Mesenchymal stem cell (in vitro differentiated cells and primary cell): ENCODE measurements around the gene SNAP25.

Source experiments
- DNase-seq: peaks from one replicate; pipeline ENCODE4 v3.0.0-alpha.2; 2013
- H2AFZ ChIP-seq: one replicate; pipeline ENCODE4 v1.6.1; 2013; ENCODE audit warnings: low read depth, mild to moderate bottlenecking, control low read depth, inconsistent platforms, low read length, moderate library complexity
- H2AK5ac ChIP-seq: 2 replicates; pipeline ENCODE4 v1.6.1; 2013; ENCODE audit warnings: low read length, moderate library complexity, mild to moderate bottlenecking, inconsistent platforms; ENCODE audit not compliant: severe bottlenecking
- H2BK120ac ChIP-seq: one replicate; pipeline ENCODE4 v1.6.1; 2013; ENCODE audit warnings: low read depth, mild to moderate bottlenecking, inconsistent platforms, low read length, moderate library complexity
- H2BK12ac ChIP-seq, 2 experiments: one replicate each; pipeline ENCODE4 v1.6.1; 2013; ENCODE audit warnings: inconsistent platforms in 2 of 2, low read length in 2 of 2, mild to moderate bottlenecking in 2 of 2, moderate library complexity in 2 of 2, control low read depth in 1 of 2
- H2BK15ac ChIP-seq: one replicate; pipeline ENCODE4 v1.6.1; 2013; ENCODE audit warnings: mild to moderate bottlenecking, low read depth, inconsistent platforms; ENCODE audit not compliant: poor library complexity, severe bottlenecking
- H2BK5ac ChIP-seq: 2 replicates; pipeline ENCODE4 v1.6.1; 2013; ENCODE audit warnings: low read depth, mild to moderate bottlenecking, low read length, control low read depth, inconsistent platforms; ENCODE audit not compliant: poor library complexity, severe bottlenecking
- H3K14ac ChIP-seq, 2 experiments: one replicate each; pipeline ENCODE4 v1.6.1; 2013; ENCODE audit warnings: inconsistent platforms in 2 of 2, low read length in 2 of 2, control low read depth in 1 of 2, mild to moderate bottlenecking in 1 of 2, moderate library complexity in 1 of 2
- H3K18ac ChIP-seq, 2 experiments: one replicate each; pipeline ENCODE4 v1.6.1; 2013; ENCODE audit warnings: inconsistent platforms in 2 of 2, low read length in 2 of 2, control low read depth in 1 of 2, low read depth in 1 of 2, mild to moderate bottlenecking in 1 of 2
- H3K23ac ChIP-seq, 2 experiments: one replicate each; pipeline ENCODE4 v1.6.1; 2013; ENCODE audit warnings: inconsistent platforms in 2 of 2, low read length in 2 of 2, mild to moderate bottlenecking in 2 of 2, moderate library complexity in 2 of 2, control low read depth in 1 of 2
- H3K27ac ChIP-seq: 2 replicates; pipeline ENCODE4 v1.5.1; 2013; ENCODE audit warnings: mild to moderate bottlenecking, moderate library complexity, low read length, control low read depth, inconsistent platforms; ENCODE audit not compliant: poor library complexity, severe bottlenecking
- H3K27me3 ChIP-seq, 2 experiments: 2 replicates each; pipeline versions ENCODE4 v1.6.1 to v1.7.0; 2013; ENCODE audit warnings: low read length in 2 of 2, mild to moderate bottlenecking in 2 of 2, moderate library complexity in 2 of 2, control low read depth in 1 of 2, inconsistent platforms in 1 of 2; ENCODE audit not compliant: control insufficient read depth in 1 of 2, insufficient read depth in 1 of 2
- H3K36me3 ChIP-seq, 2 experiments: 2 replicates each; pipeline versions ENCODE4 v1.6.1 to v1.7.0; 2013; ENCODE audit warnings: low read length in 2 of 2, control low read depth in 1 of 2, inconsistent platforms in 1 of 2, low read depth in 1 of 2, mild to moderate bottlenecking in 1 of 2; ENCODE audit not compliant: insufficient read depth in 2 of 2, control insufficient read depth in 1 of 2
- H3K4ac ChIP-seq, 2 experiments: one replicate each; pipeline ENCODE4 v1.6.1; 2013; ENCODE audit warnings: inconsistent platforms in 2 of 2, low read length in 2 of 2, mild to moderate bottlenecking in 2 of 2, moderate library complexity in 2 of 2, control low read depth in 1 of 2, low read depth in 1 of 2
- H3K4me1 ChIP-seq: 2 replicates; pipeline ENCODE4 v1.6.1; 2013; ENCODE audit warnings: low read depth, low read length, control low read depth; ENCODE audit not compliant: control insufficient read depth, insufficient read depth
- H3K4me2 ChIP-seq: 2 replicates; pipeline ENCODE4 v1.6.1; 2013; ENCODE audit warnings: low read length, mild to moderate bottlenecking, inconsistent platforms; ENCODE audit not compliant: poor library complexity, severe bottlenecking
- H3K4me3 ChIP-seq, 2 experiments: 2 replicates each; pipeline versions ENCODE4 v1.5.1 to v1.7.0; 2013; ENCODE audit warnings: low read length in 2 of 2, mild to moderate bottlenecking in 2 of 2, control low read depth in 1 of 2, low read depth in 1 of 2; ENCODE audit not compliant: insufficient read depth in 1 of 2
- H3K79me1 ChIP-seq: replicated peaks from 2 replicates; pipeline ENCODE4 v1.6.1; 2013; ENCODE audit warnings: mild to moderate bottlenecking, control low read depth, low read length, inconsistent platforms; ENCODE audit not compliant: poor library complexity, severe bottlenecking
- H3K9ac ChIP-seq: 2 replicates; pipeline ENCODE4 v1.7.0; 2013; ENCODE audit warnings: mild to moderate bottlenecking, low read length, moderate library complexity
- H3K9me3 ChIP-seq: 2 replicates; pipeline ENCODE4 v1.7.0; 2013; ENCODE audit warnings: mild to moderate bottlenecking, low read length; ENCODE audit not compliant: control insufficient read depth
- H4K8ac ChIP-seq: one replicate; pipeline ENCODE4 v1.6.1; 2013; ENCODE audit warnings: inconsistent platforms, mild to moderate bottlenecking, low read length, moderate library complexity
- H4K91ac ChIP-seq: one replicate; pipeline ENCODE4 v1.6.1; 2013; ENCODE audit warnings: mild to moderate bottlenecking, low read length, inconsistent platforms
- WGBS: methylation state at CpG from one replicate; pipeline ENCODE4 v1.1.7; 2013; ENCODE audit warnings: mixed read lengths; 5-methylcytosine and 5-hydroxymethylcytosine counted together

SNAP25 gene

GRCh38 chr20:10304471-10305046, 85.9 kb downstream of the SNAP25 start:
- Histone ChIP-seq H2BK15ac (no peak overlapping the region), H3K4me3 (no peak overlapping the region), H2AFZ (no peak overlapping the region), H3K27ac (no peak overlapping the region), H2BK5ac (no peak overlapping the region), H3K4me1 (peaks cover 3% of the 10 kb centered on the region), H3K4ac (no peak overlapping the region), H3K27me3 (peaks cover 0 to 7% of the 10 kb centered on the region in 2 experiments), H2BK12ac (no peak overlapping the region), H3K9ac (no peak overlapping the region), H4K91ac (no peak overlapping the region), H4K8ac (no peak overlapping the region), H3K9me3 (no peaks in the 10 kb centered on the region), H3K14ac (no peak overlapping the region), H3K23ac (no peak overlapping the region), H3K4me2 (no peak overlapping the region), H3K18ac (no peak overlapping the region), H2BK120ac (no peak overlapping the region), H3K79me1 (no peaks in the 10 kb centered on the region), H3K36me3 (no peaks in the 10 kb centered on the region), H2AK5ac (no peak overlapping the region)
- 83% methylated on average over 1 of the region's 3 CpGs for WGBS
- peak; percentile 52 for DNase-seq

GRCh38 chr20:10306440-10307358, 88.1 kb downstream of the SNAP25 start:
- WGBS = 36% methylated on average over 3 of the region's 3 CpGs
- DNase-seq = peak; percentile 80
- no peak overlapping the region for H2BK5ac ChIP-seq

GRCh38 chr20:10307359-10307735, 88.7 kb downstream of the SNAP25 start:
- no peak overlapping the region for H3K18ac ChIP-seq
- peak; percentile 35 for DNase-seq
- no peak overlapping the region for H2BK12ac ChIP-seq
- H3K4me3 ChIP-seq = no peak overlapping the region
- no peak overlapping the region for H2AK5ac ChIP-seq
- H2AFZ ChIP-seq = no peak overlapping the region
- no peak overlapping the region for H2BK5ac ChIP-seq
- no peak overlapping the region for H3K4me2 ChIP-seq
- no peaks in the 10 kb centered on the region for H3K36me3 ChIP-seq
- peaks cover 3% of the 10 kb centered on the region for H3K4me1 ChIP-seq
- no peaks in the 10 kb centered on the region for H3K79me1 ChIP-seq
- no peak overlapping the region for H4K91ac ChIP-seq
- H3K27me3 ChIP-seq = peaks cover 0 to 7% of the 10 kb centered on the region in 2 experiments
- H3K23ac ChIP-seq = no peak overlapping the region
- no peak overlapping the region for H3K27ac ChIP-seq
- 17% methylated on average over 3 of the region's 3 CpGs for WGBS
- no peak overlapping the region for H3K14ac ChIP-seq
- H3K9me3 ChIP-seq = no peaks in the 10 kb centered on the region
- no peak overlapping the region for H2BK15ac ChIP-seq
- H2BK120ac ChIP-seq = no peak overlapping the region
- H3K4ac ChIP-seq = no peak overlapping the region
- no peak overlapping the region for H4K8ac ChIP-seq
- H3K9ac ChIP-seq = peak overlapping the region; percentile 34

More at GRCh38 chr20:10306440-10307358, 88.1 kb downstream of the SNAP25 start:
- no peak overlapping the region for H2BK15ac ChIP-seq
- no peak overlapping the region for H2BK12ac ChIP-seq
- no peak overlapping the region for H4K91ac ChIP-seq
- H3K4me1 ChIP-seq = peaks cover 3% of the 10 kb centered on the region
- no peak overlapping the region for H4K8ac ChIP-seq
- H2AFZ ChIP-seq = no peak overlapping the region
- H3K9ac ChIP-seq = peak overlapping the region; percentile 34
- H3K23ac ChIP-seq = no peak overlapping the region
- no peaks in the 10 kb centered on the region for H3K9me3 ChIP-seq
- peak overlapping the region in 1 of 2 experiments; percentile 5 for H3K4ac ChIP-seq
- no peak overlapping the region for H2AK5ac ChIP-seq
- no peaks in the 10 kb centered on the region for H3K79me1 ChIP-seq
- H3K36me3 ChIP-seq = no peaks in the 10 kb centered on the region
- no peak overlapping the region for H3K4me2 ChIP-seq
- no peak overlapping the region for H3K27ac ChIP-seq
- H3K14ac ChIP-seq = no peak overlapping the region
- no peak overlapping the region for H3K18ac ChIP-seq
- H3K27me3 ChIP-seq = peaks cover 0 to 7% of the 10 kb centered on the region in 2 experiments
- no peak overlapping the region for H2BK120ac ChIP-seq
- H3K4me3 ChIP-seq = peak overlapping the region in 1 of 2 experiments; percentile 11

DNA sequence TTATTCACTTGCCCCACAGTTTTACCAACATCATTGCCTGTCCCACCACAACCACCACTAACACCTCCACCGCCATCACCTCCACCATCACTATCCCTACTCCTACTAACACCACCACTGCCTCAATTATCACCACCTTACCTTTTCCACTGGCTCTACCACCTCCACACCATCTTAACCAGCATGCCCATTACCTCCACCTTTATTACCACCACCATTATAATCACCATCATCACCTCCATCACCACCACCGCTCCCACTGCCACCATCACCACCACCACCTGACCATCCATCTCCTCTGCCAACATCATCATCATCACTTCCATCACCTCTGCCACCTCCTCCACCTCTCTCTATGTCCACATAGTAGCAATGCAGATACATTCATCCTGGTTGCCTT, 90.0 kb downstream of the SNAP25 start:
- 68% methylated on average over 2 of the region's 2 CpGs for WGBS
- H2AK5ac ChIP-seq = peak overlapping the region; percentile 45
- peak overlapping the region; percentile 7 for H3K9ac ChIP-seq
- no peaks in the 10 kb centered on the region for H3K79me1 ChIP-seq
- DNase-seq = no peak
- H2BK5ac ChIP-seq = no peak overlapping the region
- peak overlapping the region; percentile 12 for H2BK15ac ChIP-seq
- H2BK12ac ChIP-seq = peak overlapping the region; percentile 55 to 96
- H3K27ac ChIP-seq = no peak overlapping the region
- no peak overlapping the region for H3K23ac ChIP-seq
- H3K9me3 ChIP-seq = no peaks in the 10 kb centered on the region
- H3K4me2 ChIP-seq = no peak overlapping the region
- H3K4ac ChIP-seq = peak overlapping the region; percentile 35 to 78
- peaks cover 0 to 3% of the 10 kb centered on the region in 2 experiments for H3K27me3 ChIP-seq
- H3K36me3 ChIP-seq = no peaks in the 10 kb centered on the region
- H4K91ac ChIP-seq = peak overlapping the region; percentile 96
- peak overlapping the region; percentile 77 for H4K8ac ChIP-seq
- peak overlapping the region in 1 of 2 experiments; percentile 7 for H3K4me3 ChIP-seq
- H2AFZ ChIP-seq = no peak overlapping the region
- no peak overlapping the region for H3K14ac ChIP-seq
- no peak overlapping the region for H2BK120ac ChIP-seq
- H3K18ac ChIP-seq = peak overlapping the region; percentile 49 to 85
- peaks cover 3% of the 10 kb centered on the region for H3K4me1 ChIP-seq
